Measurements from ENCODE around the gene ITGB5. TPM values are rescaled to one million over a fixed set of nuclear protein-coding genes. Genes with fewer than 3 reads are reported as not detected.

ITGB5 gene
- total RNA-seq, 1 donor from 2014 or later, result 46.0 TPM

DNA sequence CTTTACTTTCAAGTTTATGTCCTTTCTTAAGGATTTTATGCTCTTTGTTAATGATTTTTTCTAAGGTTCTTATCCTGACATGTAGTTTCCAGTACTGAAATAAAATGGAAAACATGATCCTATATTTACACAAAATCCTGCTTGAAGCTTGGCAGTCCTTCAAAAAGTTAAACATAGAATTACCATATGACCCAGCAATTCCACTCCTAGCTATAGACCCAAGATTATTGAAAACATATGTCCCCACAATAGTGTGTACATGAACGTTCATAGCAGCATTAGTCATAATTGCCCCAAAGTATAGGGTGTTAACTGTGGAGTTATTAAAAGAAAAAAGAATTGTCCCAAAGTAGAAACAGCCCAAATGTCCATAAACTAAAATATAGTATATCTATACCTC is 33.2 kb downstream of the ITGB5 start:
- Mint-ChIP-seq H3K4me3 (no peak overlapping the region), H3K36me3 (peaks cover 21% of the 10 kb centered on the region), H3K27me3 (no peaks in the 10 kb centered on the region), H3K9me3 (no peaks in the 10 kb centered on the region), H3K27ac (no peak overlapping the region), H3K4me1 (ENCODE audit: unreplicated experiment) (peaks cover 33% of the 10 kb centered on the region)
- DNase-seq (ENCODE audit: extremely low spot score, unreplicated experiment), result no peak
- TF ChIP-seq, protein P1, sequence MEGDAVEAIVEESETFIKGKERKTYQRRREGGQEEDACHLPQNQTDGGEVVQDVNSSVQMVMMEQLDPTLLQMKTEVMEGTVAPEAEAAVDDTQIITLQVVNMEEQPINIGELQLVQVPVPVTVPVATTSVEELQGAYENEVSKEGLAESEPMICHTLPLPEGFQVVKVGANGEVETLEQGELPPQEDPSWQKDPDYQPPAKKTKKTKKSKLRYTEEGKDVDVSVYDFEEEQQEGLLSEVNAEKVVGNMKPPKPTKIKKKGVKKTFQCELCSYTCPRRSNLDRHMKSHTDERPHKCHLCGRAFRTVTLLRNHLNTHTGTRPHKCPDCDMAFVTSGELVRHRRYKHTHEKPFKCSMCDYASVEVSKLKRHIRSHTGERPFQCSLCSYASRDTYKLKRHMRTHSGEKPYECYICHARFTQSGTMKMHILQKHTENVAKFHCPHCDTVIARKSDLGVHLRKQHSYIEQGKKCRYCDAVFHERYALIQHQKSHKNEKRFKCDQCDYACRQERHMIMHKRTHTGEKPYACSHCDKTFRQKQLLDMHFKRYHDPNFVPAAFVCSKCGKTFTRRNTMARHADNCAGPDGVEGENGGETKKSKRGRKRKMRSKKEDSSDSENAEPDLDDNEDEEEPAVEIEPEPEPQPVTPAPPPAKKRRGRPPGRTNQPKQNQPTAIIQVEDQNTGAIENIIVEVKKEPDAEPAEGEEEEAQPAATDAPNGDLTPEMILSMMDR (conservative IDR thresholded peaks at IDR 0.05), result no peak

DNA sequence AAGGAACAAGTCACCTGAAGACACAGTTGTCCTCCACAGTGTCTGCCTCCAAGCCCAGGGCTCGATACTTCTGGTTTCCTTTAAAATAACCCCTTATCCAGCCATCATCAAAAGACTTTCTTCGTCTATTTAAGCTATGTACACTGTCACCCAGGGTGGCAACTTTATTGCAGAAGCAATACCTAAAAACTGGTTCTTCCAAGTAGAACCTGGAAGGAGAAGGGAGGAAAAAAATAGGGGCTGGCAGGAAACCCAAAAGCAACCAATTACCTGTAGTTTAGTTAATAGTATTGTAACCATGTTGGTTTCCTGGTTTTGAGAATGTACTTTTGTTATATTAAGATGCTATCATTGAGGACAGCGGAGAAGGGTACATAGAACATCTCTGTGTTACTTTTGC is 33.7 kb downstream of the ITGB5 start:
- DNase-seq (ENCODE audit: extremely low spot score, unreplicated experiment), result no peak
- Mint-ChIP-seq H3K27me3 (no peaks in the 10 kb centered on the region), H3K4me1 (ENCODE audit: unreplicated experiment) (peaks cover 33% of the 10 kb centered on the region), H3K36me3 (peaks cover 19% of the 10 kb centered on the region), H3K9me3 (no peaks in the 10 kb centered on the region), H3K4me3 (no peak overlapping the region), H3K27ac (no peak overlapping the region)
- TF ChIP-seq, protein P1 (conservative IDR thresholded peaks at IDR 0.05), result no peak

DNA sequence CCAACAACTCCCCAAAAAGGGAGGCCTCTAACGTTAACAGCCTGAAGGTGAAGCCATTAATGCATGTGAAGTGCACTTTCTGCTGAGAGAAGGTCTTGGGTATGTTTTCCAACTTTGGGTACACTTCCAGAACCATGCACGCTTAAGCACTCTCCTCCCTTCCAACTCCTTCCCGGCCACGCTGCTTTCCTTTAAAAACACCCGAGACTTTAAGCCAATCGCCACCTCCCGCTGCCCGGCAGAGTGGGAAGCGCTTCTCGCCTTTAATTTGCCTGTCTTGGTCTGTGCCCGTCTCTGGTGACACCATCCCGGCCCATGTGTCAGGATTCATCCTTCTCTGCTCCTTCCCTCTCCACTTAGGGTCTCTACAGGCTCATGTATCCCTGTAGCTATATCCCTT is 35.3 kb downstream of the ITGB5 start:
- Mint-ChIP-seq H3K4me1 (ENCODE audit: unreplicated experiment) (peaks cover 29% of the 10 kb centered on the region), H3K4me3 (no peak overlapping the region), H3K36me3 (peaks cover 21% of the 10 kb centered on the region), H3K27me3 (no peaks in the 10 kb centered on the region), H3K9me3 (no peaks in the 10 kb centered on the region), H3K27ac (peak overlapping the region; percentile 4)
- TF ChIP-seq, protein P1 (conservative IDR thresholded peaks at IDR 0.05), result no peak
- DNase-seq (ENCODE audit: extremely low spot score, unreplicated experiment), result no peak

DNA sequence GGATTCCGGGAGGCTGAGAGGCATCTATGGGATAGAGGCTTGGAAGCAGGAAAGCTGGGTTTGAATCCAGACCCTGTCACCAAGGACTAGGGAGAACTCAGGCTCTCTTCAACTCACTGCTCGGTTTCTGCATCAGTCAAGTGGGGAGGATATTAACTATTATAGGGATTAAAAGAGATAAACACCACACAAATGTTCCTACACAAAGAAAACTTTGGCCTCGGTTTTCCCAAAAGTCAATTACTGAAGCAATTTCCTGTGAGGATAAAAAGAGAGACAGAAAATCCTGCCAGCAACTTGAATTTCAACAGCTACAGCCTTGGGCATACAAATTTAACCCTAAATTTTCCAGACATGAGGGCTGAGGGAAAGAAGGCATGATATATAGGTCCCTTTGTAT is 36.0 kb downstream of the ITGB5 start:
- TF ChIP-seq, protein P1 (conservative IDR thresholded peaks at IDR 0.05), result no peak
- H3K36me3 Mint-ChIP-seq, result peaks cover 22% of the 10 kb centered on the region
- no peak overlapping the region for H3K4me3 Mint-ChIP-seq
- H3K27me3 Mint-ChIP-seq, result no peaks in the 10 kb centered on the region
- H3K4me1 Mint-ChIP-seq (ENCODE audit: unreplicated experiment), result peaks cover 29% of the 10 kb centered on the region
- no peak for DNase-seq (ENCODE audit: extremely low spot score, unreplicated experiment)
- H3K27ac Mint-ChIP-seq, result peak overlapping the region; percentile 29
- H3K9me3 Mint-ChIP-seq, result no peaks in the 10 kb centered on the region

DNA sequence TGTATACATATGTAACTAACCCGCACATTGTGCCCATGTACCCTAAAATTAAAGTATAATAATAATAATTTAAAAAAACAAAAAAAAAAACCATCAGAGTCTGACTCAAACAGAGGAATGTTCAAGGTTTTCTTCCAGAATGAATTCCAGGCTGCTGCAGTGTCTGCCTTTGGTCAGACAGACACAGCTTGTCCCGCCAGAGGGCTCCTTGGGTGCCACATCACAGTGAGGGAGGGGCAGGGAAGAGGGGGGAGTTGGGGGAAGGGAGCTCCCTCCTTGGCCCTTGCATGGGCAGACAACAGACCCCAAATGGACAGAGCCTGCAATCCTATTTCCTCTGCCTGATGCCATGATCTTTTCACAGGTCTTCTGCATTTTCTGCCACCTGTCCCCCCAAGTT is 36.5 kb downstream of the ITGB5 start:
- peaks cover 22% of the 10 kb centered on the region for H3K36me3 Mint-ChIP-seq
- H3K9me3 Mint-ChIP-seq, result no peaks in the 10 kb centered on the region
- H3K27ac Mint-ChIP-seq, result peak overlapping the region; percentile 29
- DNase-seq (ENCODE audit: extremely low spot score, unreplicated experiment), result no peak
- TF ChIP-seq, protein P1 (conservative IDR thresholded peaks at IDR 0.05), result no peak
- no peaks in the 10 kb centered on the region for H3K27me3 Mint-ChIP-seq
- H3K4me1 Mint-ChIP-seq (ENCODE audit: unreplicated experiment), result peaks cover 29% of the 10 kb centered on the region
- H3K4me3 Mint-ChIP-seq, result no peak overlapping the region

DNA sequence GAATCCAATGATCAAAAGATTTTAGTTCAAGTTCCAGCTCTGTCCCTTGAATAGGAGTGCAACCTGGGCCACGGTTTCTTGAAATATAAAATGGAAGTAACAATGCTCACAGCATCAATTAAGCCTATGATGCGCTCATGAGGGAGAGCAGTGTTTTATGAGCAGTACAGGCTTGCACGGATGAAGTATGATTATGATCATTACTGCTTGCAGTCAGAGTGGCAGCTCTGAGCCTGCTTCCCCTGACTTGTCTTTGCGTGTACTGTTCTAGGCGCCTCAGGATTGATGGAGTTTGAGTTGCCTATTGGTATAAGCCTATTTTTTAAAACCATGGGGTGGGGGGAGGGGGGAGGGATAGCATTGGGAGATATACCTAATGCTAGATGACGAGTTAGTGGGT is 37.0 kb downstream of the ITGB5 start:
- Mint-ChIP-seq H3K27ac (peak overlapping the region; percentile 69), H3K9me3 (no peaks in the 10 kb centered on the region), H3K4me3 (peak overlapping the region; percentile 54)

More for the DNA sequence above, 37.0 kb downstream of the ITGB5 start:
- Mint-ChIP-seq H3K27me3 (no peaks in the 10 kb centered on the region), H3K4me1 (ENCODE audit: unreplicated experiment) (peaks cover 33% of the 10 kb centered on the region), H3K36me3 (peaks cover 18% of the 10 kb centered on the region)
- DNase-seq (ENCODE audit: extremely low spot score, unreplicated experiment), result no peak
- TF ChIP-seq, protein P1 (conservative IDR thresholded peaks at IDR 0.05), result no peak
